GM21528 (cell line): Measurements from ENCODE around the gene HAPLN2.

Source experiments
- ATAC-seq: cut with Tn5 transposase; IDR thresholded peaks from one replicate; pipeline ENCODE4 v1.9.1; 2021; ENCODE audit warnings: mild to moderate bottlenecking, moderate library complexity; ENCODE audit not compliant: unreplicated experiment, low FRiP score

Gene HAPLN2

GRCh38 chr1:156643049-156643777, 24.0 kb downstream of the HAPLN2 start:
- no peak for ATAC-seq

- ATAC-seq, result no peak
These were observed 24.5 kb downstream of the HAPLN2 start for GRCh38 chr1:156643778-156644092.

GRCh38 chr1:156644146-156644545, 24.9 kb downstream of the HAPLN2 start:
- no peak for ATAC-seq

GRCh38 chr1:156644640-156645039, 25.4 kb downstream of the HAPLN2 start:
- ATAC-seq, result no peak

- ATAC-seq, result no peak
These were observed 25.8 kb downstream of the HAPLN2 start for GRCh38 chr1:156645056-156645455.

GRCh38 chr1:156645666-156646065, 26.5 kb downstream of the HAPLN2 start:
- no peak for ATAC-seq

GRCh38 chr1:156646738-156647211, 27.6 kb downstream of the HAPLN2 start:
- no peak for ATAC-seq

- no peak for ATAC-seq
These were observed 28.1 kb downstream of the HAPLN2 start for GRCh38 chr1:156647351-156647750.

GRCh38 chr1:156648496-156648895, 29.3 kb downstream of the HAPLN2 start:
- ATAC-seq, result no peak

GRCh38 chr1:156648951-156649350, 29.7 kb downstream of the HAPLN2 start:
- ATAC-seq, result no peak

- ATAC-seq, result no peak
These were observed 33.1 kb downstream of the HAPLN2 start for GRCh38 chr1:156652131-156652991.

- ATAC-seq, result no peak
These were observed 33.8 kb downstream of the HAPLN2 start for GRCh38 chr1:156652992-156653355.

GRCh38 chr1:156654700-156655099, 35.5 kb downstream of the HAPLN2 start:
- ATAC-seq, result no peak

- no peak for ATAC-seq
These were observed 36.1 kb downstream of the HAPLN2 start for GRCh38 chr1:156655151-156655903.

GRCh38 chr1:156655904-156656516, 36.8 kb downstream of the HAPLN2 start:
- ATAC-seq, result no peak

- ATAC-seq, result no peak
These were observed 37.9 kb downstream of the HAPLN2 start for GRCh38 chr1:156656806-156657740.

- ATAC-seq, result no peak
These were observed 38.6 kb downstream of the HAPLN2 start for GRCh38 chr1:156657741-156658319.

- no peak for ATAC-seq
These were observed 39.3 kb downstream of the HAPLN2 start for GRCh38 chr1:156658496-156658895.

GRCh38 chr1:156658945-156659574, 39.8 kb downstream of the HAPLN2 start:
- no peak for ATAC-seq
